Sigmoid colon (tissue), 4 donors: Measurements from ENCODE around the gene PP2D1.

Source experiments
- CTCF ChIP-seq, 4 experiments: fragments of 450-650 bp in 3 of 4; fragments of 200-600 bp in 1 of 4; IDR thresholded peaks; one replicate each; pipeline ENCODE4 v1.5.1; 2016 to 2019; ENCODE audit warnings: antibody characterized with exemption in 4 of 4, mild to moderate bottlenecking in 3 of 4, moderate library complexity in 2 of 4
- EP300 ChIP-seq, 4 donors: sonication (generic); formaldehyde crosslinking; IDR thresholded peaks; one replicate each; pipeline ENCODE4 v1.6.1; 2017; ENCODE audit warnings: antibody characterized with exemption in 4 of 4
- POLR2A ChIP-seq, 2 donors: fragments of 450-650 bp; IDR thresholded peaks; one replicate each; pipeline ENCODE4 v1.6.1; 2016; ENCODE audit warnings: antibody characterized with exemption in 2 of 2, mild to moderate bottlenecking in 2 of 2, moderate library complexity in 2 of 2
- POLR2AphosphoS5 ChIP-seq, 4 donors: sonication (generic); formaldehyde crosslinking; IDR thresholded peaks; one replicate each; pipeline ENCODE4 v1.6.1; 2017; ENCODE audit warnings: antibody characterized with exemption in 4 of 4

GRCh38 chr3:19938295-19938627 lies 73.8 kb downstream of the PP2D1 start:
- TF ChIP-seq POLR2AphosphoS5 (IDR thresholded peaks at IDR 0.05) = no peak
- TF ChIP-seq CTCF (IDR thresholded peaks at IDR 0.05) = no peak
- TF ChIP-seq POLR2A (IDR thresholded peaks at IDR 0.05) = no peak
- no peak for TF ChIP-seq EP300 (IDR thresholded peaks at IDR 0.05)
